GM12873 (cell line): ENCODE results near the gene VWF.

Experiments used
- TF ChIP-seq, protein P1 (sequence below): IDR thresholded peaks from 2 replicates; pipeline ENCODE4 v1.5.1; 2012; ENCODE audit warnings: low read depth, mild to moderate bottlenecking, moderate library complexity, low read length, control low read depth; ENCODE audit not compliant: insufficient read depth; ENCODE audit errors: missing control alignments

The VWF gene

DNA sequence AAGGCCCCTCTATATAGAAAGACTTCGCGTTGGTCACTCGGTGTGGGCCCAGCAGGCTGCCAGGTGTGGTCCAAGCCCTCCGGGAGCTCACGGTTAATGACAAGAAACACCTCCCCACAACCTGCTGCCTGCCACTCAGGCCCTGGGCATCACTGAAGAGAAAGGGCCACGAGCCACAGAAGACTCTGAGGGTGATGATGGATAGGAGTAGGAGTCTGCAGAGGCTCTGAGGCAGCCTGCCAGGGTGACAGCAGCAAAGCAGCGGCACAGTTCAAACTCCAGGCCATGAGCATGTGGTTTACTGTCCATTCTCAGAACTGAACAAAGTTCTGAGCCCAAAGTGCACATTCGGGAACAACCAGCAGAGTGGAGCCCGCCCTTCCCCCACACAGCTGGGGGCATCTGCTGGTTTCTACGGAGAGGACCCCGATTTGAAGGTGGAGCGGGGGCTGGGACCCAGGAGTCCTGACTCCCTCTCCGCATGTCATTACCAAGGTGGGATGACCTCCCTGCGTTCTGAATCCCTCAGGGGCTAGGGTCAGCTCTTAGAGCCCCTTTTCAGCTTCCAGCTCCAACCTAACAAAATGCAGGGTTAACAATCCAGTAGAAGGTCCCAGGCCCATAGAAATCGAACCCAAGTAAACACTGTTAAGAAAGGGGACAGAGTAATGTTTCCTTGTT, 65.8 kb downstream of the VWF start:
- TF ChIP-seq, protein P1, sequence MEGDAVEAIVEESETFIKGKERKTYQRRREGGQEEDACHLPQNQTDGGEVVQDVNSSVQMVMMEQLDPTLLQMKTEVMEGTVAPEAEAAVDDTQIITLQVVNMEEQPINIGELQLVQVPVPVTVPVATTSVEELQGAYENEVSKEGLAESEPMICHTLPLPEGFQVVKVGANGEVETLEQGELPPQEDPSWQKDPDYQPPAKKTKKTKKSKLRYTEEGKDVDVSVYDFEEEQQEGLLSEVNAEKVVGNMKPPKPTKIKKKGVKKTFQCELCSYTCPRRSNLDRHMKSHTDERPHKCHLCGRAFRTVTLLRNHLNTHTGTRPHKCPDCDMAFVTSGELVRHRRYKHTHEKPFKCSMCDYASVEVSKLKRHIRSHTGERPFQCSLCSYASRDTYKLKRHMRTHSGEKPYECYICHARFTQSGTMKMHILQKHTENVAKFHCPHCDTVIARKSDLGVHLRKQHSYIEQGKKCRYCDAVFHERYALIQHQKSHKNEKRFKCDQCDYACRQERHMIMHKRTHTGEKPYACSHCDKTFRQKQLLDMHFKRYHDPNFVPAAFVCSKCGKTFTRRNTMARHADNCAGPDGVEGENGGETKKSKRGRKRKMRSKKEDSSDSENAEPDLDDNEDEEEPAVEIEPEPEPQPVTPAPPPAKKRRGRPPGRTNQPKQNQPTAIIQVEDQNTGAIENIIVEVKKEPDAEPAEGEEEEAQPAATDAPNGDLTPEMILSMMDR: no peak

DNA sequence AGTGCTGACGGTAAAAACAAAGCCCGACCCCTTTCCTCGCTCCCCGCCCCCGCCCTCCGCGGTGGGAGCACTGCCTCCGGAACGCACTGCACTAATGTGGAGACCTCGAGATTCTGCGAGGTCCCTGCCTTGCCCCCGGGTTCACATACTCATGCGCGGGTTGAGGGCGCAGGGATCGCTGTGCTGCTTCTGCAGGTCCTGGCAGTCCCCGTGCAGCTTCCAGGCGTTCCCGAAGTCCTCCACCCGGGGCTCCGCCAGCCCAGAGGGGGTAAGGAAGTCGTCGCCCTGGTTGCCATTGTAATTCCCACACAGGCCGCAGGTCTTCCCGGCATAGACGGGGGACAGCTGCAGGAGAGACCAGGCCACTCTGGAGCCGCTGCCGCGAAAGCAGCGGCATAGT, 66.8 kb downstream of the VWF start:
- TF ChIP-seq, protein P1: no peak

DNA sequence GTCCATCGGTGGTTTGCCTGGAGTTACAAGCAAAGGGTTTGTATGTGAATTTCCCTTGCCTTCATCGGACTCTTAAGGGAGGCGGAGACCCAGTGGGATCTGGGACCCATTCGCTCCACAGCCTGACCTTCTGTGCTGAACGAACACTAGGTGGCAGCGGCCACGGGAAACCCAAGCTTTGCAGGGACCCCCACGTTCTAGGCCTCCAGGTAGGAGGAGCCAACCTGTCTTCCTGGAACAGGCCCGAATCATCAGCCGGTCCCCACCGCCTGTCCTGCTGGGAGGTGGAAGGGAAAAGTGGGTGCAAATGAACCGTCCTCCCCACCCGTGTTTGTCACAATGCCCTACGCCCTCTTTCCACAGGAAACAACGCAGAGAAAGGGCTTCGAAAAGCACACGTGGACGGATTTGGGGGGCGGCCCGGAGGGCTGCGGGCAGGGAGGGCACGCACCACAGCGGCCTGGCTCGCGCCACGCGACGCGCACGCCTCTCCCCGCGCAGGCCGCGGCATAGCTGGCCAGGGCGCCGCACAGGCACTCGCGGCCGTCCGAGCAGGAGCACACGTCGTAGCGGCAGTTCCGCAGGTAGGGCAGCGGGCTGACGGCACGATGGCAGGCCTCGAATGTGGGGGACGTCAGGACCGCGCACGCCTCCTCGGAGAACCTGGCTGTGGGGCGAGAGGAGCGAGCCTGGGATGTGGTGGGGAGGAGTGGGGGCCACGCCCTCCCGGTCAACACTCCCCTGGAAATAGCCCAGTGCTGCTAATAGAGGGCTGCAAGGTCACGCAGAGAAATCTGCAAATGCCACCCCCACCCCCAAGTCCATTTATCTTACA, 67.8 kb downstream of the VWF start:
- TF ChIP-seq, protein P1: peak; percentile 24

DNA sequence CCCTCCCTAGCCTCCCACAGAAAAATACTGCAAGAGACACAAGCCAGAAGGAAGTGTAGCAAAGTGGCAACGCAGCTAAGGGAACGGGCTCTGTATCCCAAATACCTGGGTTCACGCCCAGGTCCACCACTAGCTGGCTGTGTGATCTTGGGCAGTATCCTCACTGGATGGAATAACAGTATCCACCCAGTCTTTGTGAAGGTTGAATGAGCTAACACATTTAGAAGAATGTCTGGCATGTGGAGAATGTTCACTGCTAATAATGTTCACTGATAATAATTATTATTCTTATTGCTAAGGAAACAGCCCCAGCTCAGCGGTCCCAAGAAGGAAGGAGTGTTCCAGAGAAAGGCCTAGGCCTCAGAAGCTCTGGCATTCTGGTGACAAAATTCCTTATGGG, 70.9 kb downstream of the VWF start:
- TF ChIP-seq, protein P1: no peak

DNA sequence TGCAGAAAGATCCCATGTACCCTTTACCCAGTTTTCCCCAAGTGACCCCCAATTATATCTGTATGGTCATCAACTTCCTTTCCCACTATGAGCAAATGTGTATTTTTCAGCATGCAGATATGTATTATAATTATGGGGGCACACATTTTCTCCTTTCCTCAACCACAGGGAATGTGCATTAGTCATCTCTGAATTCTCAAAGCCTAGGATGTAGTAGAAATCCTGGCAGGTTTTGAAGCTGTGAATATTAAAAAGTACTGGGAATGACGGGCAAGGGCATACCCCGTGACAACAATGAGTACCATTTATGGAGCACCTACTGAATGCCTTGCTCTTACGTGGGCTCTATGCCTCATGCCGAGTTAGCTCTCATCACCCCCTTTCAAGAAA, 71.5 kb downstream of the VWF start:
- TF ChIP-seq, protein P1: no peak

DNA sequence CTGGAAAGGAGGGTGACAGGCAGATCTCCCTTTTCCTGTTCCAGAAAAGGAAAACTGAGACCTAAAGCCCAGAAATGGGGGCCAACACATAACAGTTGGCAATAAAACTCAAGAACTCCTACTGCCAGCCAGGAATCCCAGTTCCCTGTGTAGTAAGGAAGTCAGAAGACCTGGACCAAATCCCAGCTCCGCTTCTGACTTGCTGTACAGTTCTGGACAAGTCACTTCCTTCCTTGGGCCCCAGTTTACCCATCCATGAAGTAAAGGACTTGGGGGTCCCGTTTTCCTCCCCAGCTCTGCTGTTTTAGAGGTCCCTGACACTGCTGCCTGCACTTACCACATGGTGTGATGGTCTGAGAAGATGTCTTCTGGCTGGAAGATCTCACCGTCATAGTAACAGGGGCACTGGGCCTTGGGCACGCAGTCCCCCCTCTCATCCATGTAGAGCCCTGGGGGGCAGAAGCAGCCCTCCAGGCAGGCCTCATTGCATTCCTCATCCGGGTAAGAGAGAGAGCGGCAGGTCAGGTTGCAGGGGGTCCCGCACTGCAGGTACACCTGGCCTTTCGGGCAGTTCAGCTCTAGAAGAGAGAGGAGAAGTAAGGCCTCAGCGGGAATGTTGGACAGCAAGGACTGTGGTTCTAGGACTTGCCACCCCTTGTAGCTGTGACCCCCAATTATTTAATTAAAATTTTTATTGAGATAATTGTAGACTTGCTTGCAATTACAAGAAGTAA, 72.1 kb downstream of the VWF start:
- TF ChIP-seq, protein P1: no peak

DNA sequence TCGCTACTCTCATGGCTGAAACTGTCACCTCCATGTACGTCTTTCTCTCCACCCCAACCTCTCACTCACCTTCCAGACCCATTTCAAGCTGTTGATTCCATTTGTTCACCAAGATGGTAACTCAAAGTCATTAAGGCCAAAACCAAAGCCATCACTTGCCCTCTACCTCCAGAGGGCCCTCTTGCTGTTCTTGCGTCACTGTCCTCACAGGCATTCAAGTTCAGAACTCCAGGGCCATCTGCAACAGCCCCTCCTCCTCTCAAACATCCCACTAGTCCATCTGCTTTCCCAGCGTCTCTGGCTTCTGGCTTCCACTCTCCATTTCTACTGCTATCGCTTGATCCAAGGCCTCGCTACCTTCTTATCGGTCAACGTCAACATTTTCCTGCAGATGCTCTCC, 74.5 kb downstream of the VWF start:
- TF ChIP-seq, protein P1: no peak
